SK-N-SH treated with all-trans-retinoic acid at 6 μM for 48 hours (cell line): ENCODE results near the gene PKN2.

Experiments used
- ARNTL ChIP-seq: fragments of 450-650 bp; formaldehyde crosslinking; IDR thresholded peaks from 2 replicates; pipeline ENCODE4 v1.5.0; 2020; ENCODE audit warnings: low read depth, mild to moderate bottlenecking, moderate library complexity, borderline replicate concordance
- CREB5 ChIP-seq: fragments of 250-450 bp; sonication (Bioruptor Pico); IDR thresholded peaks from 2 replicates; pipeline ENCODE4 v1.5.1; 2020; ENCODE audit warnings: low read depth, mild to moderate bottlenecking, moderate library complexity
- CSDC2 ChIP-seq: fragments of 250-450 bp; sonication (Bioruptor Pico); IDR thresholded peaks from 2 replicates; pipeline ENCODE4 v1.5.0; 2020; ENCODE audit warnings: mild to moderate bottlenecking, moderate library complexity
- CSRNP3 ChIP-seq: fragments of 250-450 bp; sonication (Bioruptor Pico); IDR thresholded peaks from 2 replicates; pipeline ENCODE4 v1.5.1; 2021; ENCODE audit warnings: mild to moderate bottlenecking, moderate library complexity
- ESRRG ChIP-seq: fragments of 250-450 bp; sonication (Bioruptor Pico); IDR thresholded peaks from 2 replicates; pipeline ENCODE4 v1.6.1; 2021; ENCODE audit warnings: mild to moderate bottlenecking
- GLIS3 ChIP-seq: fragments of 250-450 bp; sonication (Bioruptor Pico); IDR thresholded peaks from 2 replicates; pipeline ENCODE4 v1.5.0; 2020; ENCODE audit warnings: mild to moderate bottlenecking, moderate library complexity
- RARB ChIP-seq: fragments of 250-450 bp; sonication (Bioruptor Pico); IDR thresholded peaks from 2 replicates; pipeline ENCODE4 v1.8.0; 2021; ENCODE audit warnings: mild to moderate bottlenecking, moderate library complexity
- SNAI2 ChIP-seq: fragments of 250-450 bp; sonication (Bioruptor Pico); IDR thresholded peaks from 2 replicates; pipeline ENCODE4 v1.5.0; 2020; ENCODE audit warnings: mild to moderate bottlenecking, moderate library complexity
- TCF4 ChIP-seq: fragments of 250-450 bp; sonication (Bioruptor Pico); IDR thresholded peaks from 2 replicates; pipeline ENCODE4 v1.8.0; 2021; ENCODE audit warnings: mild to moderate bottlenecking, moderate library complexity, borderline replicate concordance
- TSHZ2 ChIP-seq: fragments of 250-450 bp; sonication (Bioruptor Pico); IDR thresholded peaks from 2 replicates; pipeline ENCODE4 v1.5.0; 2020; ENCODE audit warnings: mild to moderate bottlenecking, moderate library complexity
- ZC3H10 ChIP-seq: fragments of 250-450 bp; sonication (Bioruptor Pico); IDR thresholded peaks from 2 replicates; pipeline ENCODE4 v1.5.1; 2021; ENCODE audit warnings: mild to moderate bottlenecking, moderate library complexity

GRCh38 chr1:88650676-88651418 is 33.2 kb upstream of the PKN2 start:
- TF ChIP-seq CSRNP3, result no peak
- no peak for TF ChIP-seq ARNTL (CRISPR knock-in tag)
- no peak for TF ChIP-seq RARB (CRISPR knock-in tag)
- TF ChIP-seq CSDC2 (CRISPR knock-in tag), result no peak
- TF ChIP-seq ZC3H10, result no peak
- no peak for TF ChIP-seq CREB5 (CRISPR knock-in tag)
- no peak for TF ChIP-seq TCF4 (CRISPR knock-in tag)
- no peak for TF ChIP-seq TSHZ2
- TF ChIP-seq SNAI2, result no peak
- no peak for TF ChIP-seq ESRRG
- no peak for TF ChIP-seq GLIS3 (CRISPR knock-in tag)
